Spleen (tissue), 7 donors: Measurements from ENCODE around the gene PGS1.

ENCODE experiments used
- POLR2A ChIP-seq, 3 donors: fragments of 450-650 bp; IDR thresholded peaks; one replicate each; pipeline ENCODE4 v1.5.1; 2017; ENCODE audit warnings: antibody characterized with exemption in 3 of 3, mild to moderate bottlenecking in 1 of 3
- POLR2AphosphoS5 ChIP-seq, 3 donors: sonication (generic); formaldehyde crosslinking; IDR thresholded peaks; one replicate each; pipeline ENCODE4 v1.5.1; 2017; ENCODE audit warnings: antibody characterized with exemption in 3 of 3
- TF ChIP-seq, protein P1 (sequence below), 11 experiments: fragments of 200-600 bp in 7 of 11; fragments of 450-650 bp in 4 of 11; sonication (generic) in 4 of 11; IDR thresholded peaks in 8 of 11; conservative IDR thresholded peaks in 3 of 11; 1 replicate in 7 of 11; 2 replicates in 4 of 11; pipeline versions ENCODE4 v1.4.0 to v1.8.0; 2016 to 2021; ENCODE audit warnings: antibody characterized with exemption in 11 of 11, inconsistent platforms in 4 of 11, mild to moderate bottlenecking in 1 of 11
- donor health status: DM: no; HTN: no; CAD: no; lungs with moderate emphysema.
- donor health status: DM: no; HTN: no; CAD: no.
- donor health status: DM: no; HTN: no; CAD: no.

DNA sequence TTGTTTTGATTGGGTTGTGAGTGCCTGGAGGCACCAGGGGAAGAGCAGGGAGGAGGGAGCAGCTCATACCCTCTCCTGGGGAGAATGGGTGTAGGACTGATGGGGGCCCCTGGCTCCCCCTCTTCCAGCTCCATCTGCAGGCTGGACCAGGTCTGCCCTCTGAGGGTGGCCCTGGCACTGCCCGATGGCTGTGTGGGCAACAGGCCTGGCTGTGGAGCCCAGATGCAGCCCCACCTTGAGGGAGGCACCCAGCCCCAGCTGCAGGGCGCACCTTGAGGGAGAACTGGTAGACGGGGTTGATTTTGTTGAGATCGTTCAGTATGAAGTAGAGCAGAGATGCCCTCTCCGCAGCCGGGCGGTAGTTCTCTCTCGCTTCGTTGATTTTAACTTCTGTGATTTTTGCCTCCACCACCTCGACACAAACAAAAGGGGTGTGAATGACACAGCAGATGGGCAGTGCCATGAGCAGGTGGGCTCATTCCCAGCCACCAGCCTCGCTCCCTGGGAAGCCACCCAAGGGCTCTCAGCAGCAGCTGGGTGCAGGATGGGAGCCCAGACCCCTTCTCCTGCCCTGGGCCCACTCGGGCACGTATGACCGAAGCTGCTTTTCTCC is 71.6 kb downstream of the PGS1 start:
- TF ChIP-seq, protein P1, sequence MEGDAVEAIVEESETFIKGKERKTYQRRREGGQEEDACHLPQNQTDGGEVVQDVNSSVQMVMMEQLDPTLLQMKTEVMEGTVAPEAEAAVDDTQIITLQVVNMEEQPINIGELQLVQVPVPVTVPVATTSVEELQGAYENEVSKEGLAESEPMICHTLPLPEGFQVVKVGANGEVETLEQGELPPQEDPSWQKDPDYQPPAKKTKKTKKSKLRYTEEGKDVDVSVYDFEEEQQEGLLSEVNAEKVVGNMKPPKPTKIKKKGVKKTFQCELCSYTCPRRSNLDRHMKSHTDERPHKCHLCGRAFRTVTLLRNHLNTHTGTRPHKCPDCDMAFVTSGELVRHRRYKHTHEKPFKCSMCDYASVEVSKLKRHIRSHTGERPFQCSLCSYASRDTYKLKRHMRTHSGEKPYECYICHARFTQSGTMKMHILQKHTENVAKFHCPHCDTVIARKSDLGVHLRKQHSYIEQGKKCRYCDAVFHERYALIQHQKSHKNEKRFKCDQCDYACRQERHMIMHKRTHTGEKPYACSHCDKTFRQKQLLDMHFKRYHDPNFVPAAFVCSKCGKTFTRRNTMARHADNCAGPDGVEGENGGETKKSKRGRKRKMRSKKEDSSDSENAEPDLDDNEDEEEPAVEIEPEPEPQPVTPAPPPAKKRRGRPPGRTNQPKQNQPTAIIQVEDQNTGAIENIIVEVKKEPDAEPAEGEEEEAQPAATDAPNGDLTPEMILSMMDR (IDR thresholded peaks at IDR 0.05 in 8 of 11, conservative IDR thresholded peaks at IDR 0.05 in 3 of 11): no peak
- no peak for TF ChIP-seq POLR2A (IDR thresholded peaks at IDR 0.05)
- no peak for TF ChIP-seq POLR2AphosphoS5 (IDR thresholded peaks at IDR 0.05)
